NCI-H146 (cell line): ENCODE measurements around the gene HLA-DOA.

Experiments used
- DNase-seq: peaks from one replicate; lab custom pipeline; 2025; lab: John Stamatoyannopoulos, UW

HLA-DOA gene

GRCh38 chr6:33008944-33009861, at the start of gene HLA-DOA:
Gene HLA-DOA, minus strand, starts transcription at chr6:33009591.
- no peak for DNase-seq

- DNase-seq, result no peak
Measured at GRCh38 chr6:33057222-33058150, 48.1 kb upstream of the HLA-DOA start.

GRCh38 chr6:33053230-33053629, 43.8 kb upstream of the HLA-DOA start:
- no peak for DNase-seq

DNA sequence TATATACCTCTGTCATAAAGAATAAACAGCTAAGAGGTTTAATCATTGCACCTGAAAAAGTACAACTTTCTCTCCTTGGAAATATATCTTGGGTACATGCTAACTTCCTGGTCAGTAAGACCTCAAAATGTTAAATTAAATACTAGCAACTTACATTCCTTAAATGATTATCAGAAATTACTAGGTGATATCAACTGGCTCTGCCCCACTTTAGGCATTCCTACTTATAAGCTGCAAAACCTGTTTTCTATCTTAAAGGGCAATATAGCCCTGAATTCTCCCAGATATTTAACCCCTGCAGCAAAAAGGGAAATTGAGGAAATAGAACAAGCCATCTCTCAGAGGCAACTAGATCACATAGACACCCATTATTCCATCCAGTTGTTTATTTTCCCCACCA, 43.2 kb upstream of the HLA-DOA start:
- no peak for DNase-seq

DNA sequence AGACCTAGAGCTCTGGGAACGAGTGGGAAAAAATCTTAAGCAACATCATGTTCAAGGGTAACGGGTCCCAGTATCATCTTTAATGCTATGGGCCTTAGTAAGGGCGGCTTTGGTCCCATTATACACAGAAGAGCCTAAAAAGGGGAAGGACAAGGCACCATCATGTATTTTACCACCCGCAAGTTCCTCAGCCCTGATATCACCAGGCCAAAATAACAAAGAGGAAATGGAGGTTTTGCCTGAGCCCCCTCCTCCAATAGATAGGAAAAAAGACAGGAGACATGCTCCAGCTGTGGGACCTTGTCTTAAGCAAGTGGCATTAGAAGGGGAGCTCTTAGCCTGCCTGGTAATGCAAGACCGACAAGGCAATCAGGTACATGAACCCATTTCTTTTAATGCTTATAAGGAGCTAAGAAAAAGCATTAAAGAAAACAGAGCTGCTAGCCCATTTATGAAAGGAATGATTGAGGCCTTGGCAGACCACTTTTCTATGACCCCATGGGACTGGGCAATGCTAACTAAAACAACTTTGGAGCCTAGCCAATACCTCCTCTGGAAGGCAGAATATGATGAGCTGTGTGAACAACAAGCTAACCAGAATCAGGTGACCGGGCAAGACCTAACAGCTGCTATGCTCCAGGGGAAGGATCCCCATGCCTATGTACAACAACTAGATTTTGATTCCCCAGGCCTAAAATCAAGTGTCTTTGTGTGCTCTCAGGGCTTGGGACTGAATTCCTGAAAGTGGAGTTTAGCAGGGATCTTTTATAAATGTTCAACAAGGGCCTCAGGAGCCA, 40.8 kb upstream of the HLA-DOA start:
- no peak for DNase-seq

DNA sequence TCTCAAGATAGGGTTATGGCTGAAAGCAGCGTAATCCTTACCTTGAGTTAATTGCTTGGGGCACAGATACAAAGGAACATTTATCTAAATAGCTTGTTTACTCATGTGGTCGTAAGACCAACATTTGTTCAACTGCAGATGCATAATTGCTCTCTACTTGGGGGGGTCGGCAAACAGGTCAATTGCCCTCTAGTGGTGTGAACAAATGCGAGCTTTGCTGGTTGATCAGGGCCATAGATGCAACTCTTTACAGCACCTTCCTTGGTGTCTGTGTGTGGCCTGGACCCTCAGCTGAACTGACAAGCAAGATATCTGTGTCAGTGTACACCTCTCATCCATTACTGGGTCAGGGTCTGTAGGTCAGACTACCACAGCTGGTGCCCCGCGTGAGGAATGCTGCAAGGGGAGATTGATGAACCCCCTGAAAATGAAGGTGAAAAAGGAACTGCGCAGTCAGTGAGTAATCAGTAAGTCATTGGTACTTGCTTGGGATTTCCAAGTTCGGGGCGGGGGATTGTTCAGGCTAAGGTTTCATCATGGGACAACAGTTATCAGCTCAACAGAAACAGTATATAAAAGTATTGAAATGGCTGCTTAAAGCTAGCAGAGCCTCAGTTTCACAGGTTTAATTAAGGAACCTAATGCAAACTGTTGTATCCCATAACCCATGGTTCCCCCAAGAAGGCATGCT, 40.1 kb upstream of the HLA-DOA start:
- DNase-seq, result no peak

GRCh38 chr6:33040157-33040556, 30.8 kb upstream of the HLA-DOA start:
- DNase-seq, result no peak

GRCh38 chr6:33036535-33036934, 27.1 kb upstream of the HLA-DOA start:
- no peak for DNase-seq

DNA sequence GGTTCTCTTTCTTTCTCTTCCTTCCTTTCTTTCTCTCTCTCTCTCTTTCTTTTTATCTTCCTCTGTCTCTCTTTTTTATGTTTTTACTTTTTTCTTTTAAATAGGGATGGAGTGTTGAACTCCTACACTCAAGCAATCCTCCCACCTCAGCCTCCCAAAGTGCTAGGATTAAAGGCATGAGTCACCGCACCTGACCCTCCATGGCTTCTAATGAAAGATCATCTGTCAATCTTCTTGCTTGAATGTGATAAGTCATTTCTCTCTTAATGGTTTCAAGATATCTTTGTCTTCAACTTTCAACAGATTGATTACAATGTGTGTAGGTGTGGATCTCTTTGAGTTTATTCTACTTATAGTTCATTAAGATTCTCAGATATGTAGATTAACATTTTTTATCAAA, 25.2 kb upstream of the HLA-DOA start:
- DNase-seq, result no peak

- DNase-seq, result no peak
Measured at GRCh38 chr6:33030245-33030644, 20.9 kb upstream of the HLA-DOA start.

- DNase-seq, result no peak
Measured at GRCh38 chr6:33029328-33030184, 20.2 kb upstream of the HLA-DOA start.

DNA sequence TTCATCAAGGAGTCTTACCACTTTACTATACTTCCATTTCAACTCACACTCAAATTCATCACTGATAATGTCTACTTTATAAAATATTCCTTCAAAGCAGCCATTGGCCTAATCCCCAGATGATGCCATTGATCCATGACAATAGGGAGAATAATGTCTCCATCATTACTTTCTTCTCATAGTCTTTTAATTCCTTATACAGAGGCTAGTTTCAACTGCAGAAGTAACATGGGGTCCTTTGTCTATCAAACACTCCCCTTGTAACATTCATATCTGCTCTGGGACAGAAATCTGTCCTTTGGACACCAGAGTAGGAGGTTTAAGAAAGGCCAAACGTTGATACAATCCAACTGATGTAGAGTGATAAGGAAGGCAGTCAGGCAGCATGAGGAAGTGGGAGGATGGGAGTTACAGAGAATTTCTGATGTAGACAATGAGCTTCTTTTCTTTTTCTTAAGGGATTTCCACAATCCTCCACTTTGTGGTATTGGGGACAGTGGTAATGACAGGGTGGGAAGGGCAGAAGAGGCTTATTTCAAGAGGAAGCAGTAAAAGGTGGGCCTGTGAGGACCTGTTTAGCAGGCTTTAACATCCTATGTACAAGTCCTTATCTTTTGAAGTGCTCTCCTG, 18.9 kb upstream of the HLA-DOA start:
- no peak for DNase-seq

- no peak for DNase-seq
Measured at GRCh38 chr6:33024521-33024920, 15.1 kb upstream of the HLA-DOA start.

GRCh38 chr6:33023536-33023935, 14.1 kb upstream of the HLA-DOA start:
- DNase-seq, result no peak

DNA sequence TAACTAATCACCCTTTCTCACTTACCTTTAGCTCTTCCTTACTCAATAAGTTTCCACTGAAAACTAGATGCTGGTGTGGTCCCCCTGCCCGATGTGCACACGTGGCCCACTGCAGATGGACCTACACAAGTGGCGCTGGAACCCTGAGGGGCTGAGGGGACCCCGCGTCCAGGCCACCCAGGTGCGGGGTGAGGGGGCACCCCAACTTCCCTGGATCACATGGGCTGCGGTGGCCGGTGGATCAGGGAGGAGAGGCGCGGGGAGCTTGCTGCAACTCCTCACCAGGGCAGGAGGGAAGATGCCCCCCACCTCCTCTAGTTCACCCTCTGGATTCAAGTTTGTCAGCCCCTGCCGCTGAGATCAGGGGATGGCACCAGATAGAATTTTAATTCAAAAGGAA, 12.5 kb upstream of the HLA-DOA start:
- DNase-seq, result no peak

GRCh38 chr6:33019372-33019771, 10.0 kb upstream of the HLA-DOA start:
- DNase-seq, result no peak

- no peak for DNase-seq
Measured at GRCh38 chr6:33018904-33019303, 9.5 kb upstream of the HLA-DOA start.

GRCh38 chr6:33018418-33018817, 9.0 kb upstream of the HLA-DOA start:
- no peak for DNase-seq

DNA sequence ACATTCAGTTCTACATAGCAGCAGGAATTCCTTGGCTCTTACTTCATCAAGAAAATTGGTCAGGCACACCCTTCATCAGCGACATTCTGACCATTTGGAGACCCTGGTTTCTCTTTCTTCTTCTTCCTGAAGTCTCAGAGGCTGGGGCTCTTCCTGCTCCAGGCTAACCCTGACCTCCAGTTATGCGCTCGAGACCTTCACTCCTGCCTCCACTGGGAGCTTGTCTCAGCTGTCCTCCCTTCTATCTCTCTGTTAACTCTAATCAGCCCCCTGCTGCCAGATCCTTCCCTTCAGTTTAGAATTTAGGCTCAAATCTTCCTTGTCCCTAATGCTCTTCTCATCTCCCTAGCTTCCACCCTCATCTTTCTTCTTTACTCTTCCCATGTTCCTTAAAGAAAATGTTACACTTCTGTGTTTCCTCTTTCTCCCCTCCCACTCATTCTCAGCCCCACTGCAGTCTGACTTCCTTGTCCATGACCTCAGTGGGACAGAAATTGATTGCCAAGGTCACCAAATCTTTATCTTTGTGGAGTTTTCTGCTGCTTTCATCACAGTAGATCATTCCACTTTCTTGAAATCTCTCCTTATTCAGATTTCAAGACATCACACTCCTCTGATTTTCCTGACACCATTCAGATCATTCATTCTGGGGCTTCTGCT, 8.4 kb upstream of the HLA-DOA start:
- DNase-seq, result no peak
